ENCODE data around the gene RABGEF1.
"Not testable (repeated sequence)": the region's sequence is repeated elsewhere in the genome, so short reads cannot be mapped to it uniquely, and the experiment has no call there.

The RABGEF1 gene

DNA sequence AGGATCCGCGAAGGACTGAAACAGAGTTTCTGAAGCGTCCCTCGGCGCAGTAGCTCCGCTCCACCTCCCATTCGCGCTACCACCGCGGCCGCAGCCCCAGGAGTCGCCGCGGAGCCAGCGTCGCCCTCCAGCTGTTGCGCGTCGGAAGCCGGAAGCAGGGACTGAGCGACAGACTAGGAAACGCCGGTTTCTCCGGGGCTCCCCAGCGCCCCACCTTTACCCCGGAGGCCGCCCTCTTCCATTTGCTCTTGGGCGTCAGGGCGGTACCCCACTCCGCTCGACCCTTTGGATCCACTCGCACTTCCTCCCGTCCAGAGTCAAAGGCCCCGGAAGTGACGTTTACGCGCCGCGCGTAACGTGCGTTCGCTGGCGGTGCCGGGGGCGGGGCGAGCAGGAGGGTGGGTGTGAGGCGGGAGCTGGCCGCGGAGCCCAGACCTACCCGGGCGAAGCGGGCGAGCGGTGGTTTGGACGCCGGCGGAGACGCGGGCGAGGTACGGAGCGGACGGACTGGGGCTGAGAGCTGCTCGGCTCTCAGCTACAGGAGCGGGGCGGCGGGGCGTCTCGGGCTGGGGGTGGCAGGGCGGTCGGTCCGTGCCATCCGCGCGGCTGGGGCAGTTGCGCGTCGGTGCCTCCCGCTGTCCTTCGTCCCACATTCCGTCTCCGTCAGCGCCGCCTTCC is at the start of gene RABGEF1:
Gene RABGEF1, plus strand, starts transcription at position 432 of the 678 bp plus-strand sequence. CDS start 31,167 bp downstream, outside the sequence.
- Mint-ChIP-seq H3K4me3 (peak within 1 kb of the TSS; percentile 94), H3K4me1 (peaks cover 32% of the 10 kb centered on the region), H3K36me3 (peaks cover 53% of the 10 kb centered on the region), H3K27ac (peak within 1 kb of the TSS; percentile 97), H3K9me3 (peaks cover 10% of the 10 kb centered on the region)
- ATAC-seq (peak; percentile 95), DNase-seq (ENCODE audit: low spot score in 2 of 2) (peak; percentile 91 to 98)

DNA sequence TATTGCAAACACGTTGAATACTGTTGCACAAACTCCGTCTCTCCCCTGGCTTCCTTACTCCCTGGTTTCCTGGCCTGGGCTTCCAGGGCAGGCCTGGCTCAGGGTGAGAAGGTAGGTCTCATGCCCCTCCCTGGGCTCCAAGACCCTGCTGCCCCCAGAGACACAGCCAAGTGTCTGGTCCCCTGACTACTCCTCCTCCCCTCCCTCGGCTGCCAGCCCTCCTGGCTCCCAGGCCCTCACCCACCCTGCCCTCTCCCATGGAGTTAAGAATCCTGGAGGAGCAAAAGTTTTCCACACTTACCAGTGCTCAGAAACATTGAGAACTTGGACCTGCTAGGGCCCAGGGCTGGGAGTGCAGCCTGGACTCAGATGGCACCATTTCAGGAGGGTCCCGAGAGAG is 47.2 kb upstream of the RABGEF1 start:
- Mint-ChIP-seq H3K36me3 (peaks cover 16% of the 10 kb centered on the region), H3K4me1 (peaks cover 8% of the 10 kb centered on the region), H3K9me3 (no peaks in the 10 kb centered on the region), H3K4me3 (no peak overlapping the region), H3K27ac (no peak overlapping the region)
- ATAC-seq (no peak), DNase-seq (ENCODE audit: low spot score in 2 of 2) (no peak)

DNA sequence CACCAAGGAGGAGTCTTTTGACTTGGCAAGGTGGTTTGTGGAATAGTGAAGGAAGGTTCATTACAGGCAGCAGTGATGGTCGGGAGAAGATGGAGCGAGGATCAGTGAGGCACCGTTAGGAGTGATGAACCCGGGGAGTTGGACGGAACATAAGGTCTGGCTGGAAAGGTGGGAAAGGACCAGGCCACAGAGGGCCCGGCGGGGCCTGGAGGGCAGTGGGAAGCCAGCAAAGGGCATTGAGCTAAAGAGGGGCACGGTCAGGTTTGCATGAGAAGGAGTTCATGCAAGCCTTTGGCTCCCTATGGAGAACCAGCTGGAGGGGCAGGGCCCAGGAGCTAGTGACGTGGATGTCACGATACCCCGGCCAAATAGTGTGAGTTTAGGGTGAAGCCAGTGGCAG is 46.2 kb upstream of the RABGEF1 start:
- Mint-ChIP-seq H3K4me1 (peaks cover 8% of the 10 kb centered on the region), H3K9me3 (no peaks in the 10 kb centered on the region), H3K4me3 (no peak overlapping the region), H3K27ac (no peak overlapping the region), H3K36me3 (peaks cover 16% of the 10 kb centered on the region)
- ATAC-seq (no peak), DNase-seq (ENCODE audit: low spot score in 2 of 2) (no peak)

DNA sequence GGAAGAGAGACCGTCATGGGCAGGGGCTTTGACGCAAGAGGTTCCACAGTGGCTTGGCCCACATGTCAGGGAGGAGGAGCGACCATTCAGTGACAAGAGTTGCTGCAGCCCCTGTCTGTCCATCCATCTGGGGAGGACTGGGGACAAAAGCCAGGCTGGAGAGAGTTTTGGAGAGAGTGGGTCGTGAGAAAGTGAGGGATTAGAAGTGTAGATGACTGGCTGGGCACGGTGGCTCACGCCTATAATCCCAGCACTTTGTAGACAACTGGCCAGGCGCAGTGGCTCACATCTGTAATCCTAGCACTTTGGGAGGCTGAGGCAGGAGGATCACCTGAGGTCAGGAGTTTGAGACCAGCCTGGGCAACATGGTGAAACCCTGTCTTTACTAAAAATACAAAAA is 45.1 kb upstream of the RABGEF1 start:
- ATAC-seq; H3K27ac Mint-ChIP-seq; DNase-seq (ENCODE audit: low spot score in 2 of 2); H3K9me3 Mint-ChIP-seq; H3K4me1 Mint-ChIP-seq; H3K4me3 Mint-ChIP-seq: not testable (repeated sequence)
- H3K36me3 Mint-ChIP-seq = peaks cover 16% of the 10 kb centered on the region

DNA sequence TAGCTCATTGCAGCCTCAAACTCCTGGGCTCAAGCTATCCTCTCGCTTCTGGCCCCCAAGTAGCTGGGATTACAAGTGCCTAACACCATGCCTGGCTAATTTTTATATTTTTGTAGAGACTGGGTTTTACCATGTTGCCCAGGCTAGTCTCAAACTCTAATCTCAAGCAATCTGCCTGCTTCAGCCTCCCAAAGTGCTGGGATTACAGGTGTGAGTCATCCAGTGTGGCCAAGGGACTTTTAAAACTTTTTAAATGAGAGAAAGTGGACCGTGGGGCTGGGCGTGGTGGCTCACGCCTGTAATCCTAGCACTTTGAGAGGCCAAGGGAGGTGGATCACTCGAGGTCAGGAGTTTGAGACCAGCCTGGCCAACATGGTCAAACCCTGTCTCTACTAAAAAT is 44.4 kb upstream of the RABGEF1 start:
- H3K27ac Mint-ChIP-seq; ATAC-seq; H3K9me3 Mint-ChIP-seq; H3K4me1 Mint-ChIP-seq; H3K4me3 Mint-ChIP-seq; DNase-seq (ENCODE audit: low spot score in 2 of 2): not testable (repeated sequence)
- peaks cover 16% of the 10 kb centered on the region for H3K36me3 Mint-ChIP-seq

DNA sequence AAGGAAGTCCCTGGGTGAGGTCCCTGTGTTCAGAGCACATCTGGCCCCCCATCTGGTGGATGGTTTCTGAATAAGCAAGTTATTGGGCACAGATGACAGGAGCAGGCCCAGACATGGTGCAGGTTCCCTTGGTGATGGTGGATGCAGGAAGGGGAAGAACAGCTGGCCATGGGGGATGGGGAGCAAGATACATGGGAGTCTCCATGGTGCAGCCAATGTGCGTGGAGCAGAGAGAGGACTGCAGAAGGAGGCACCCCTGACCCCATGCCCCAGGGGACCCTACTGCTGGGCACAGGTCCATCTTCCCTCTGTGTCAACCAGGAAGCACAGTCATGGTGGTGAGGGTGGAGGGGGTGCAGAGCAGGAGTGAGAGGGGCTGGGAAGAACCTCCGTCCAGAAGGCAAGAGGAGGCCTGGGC is 43.8 kb upstream of the RABGEF1 start:
- no peak for DNase-seq (ENCODE audit: low spot score in 2 of 2)
- H3K4me3 Mint-ChIP-seq = no peak overlapping the region
- no peaks in the 10 kb centered on the region for H3K9me3 Mint-ChIP-seq
- peaks cover 16% of the 10 kb centered on the region for H3K36me3 Mint-ChIP-seq
- H3K4me1 Mint-ChIP-seq = peaks cover 8% of the 10 kb centered on the region
- no peak overlapping the region for H3K27ac Mint-ChIP-seq
- ATAC-seq = peak; percentile 29

DNA sequence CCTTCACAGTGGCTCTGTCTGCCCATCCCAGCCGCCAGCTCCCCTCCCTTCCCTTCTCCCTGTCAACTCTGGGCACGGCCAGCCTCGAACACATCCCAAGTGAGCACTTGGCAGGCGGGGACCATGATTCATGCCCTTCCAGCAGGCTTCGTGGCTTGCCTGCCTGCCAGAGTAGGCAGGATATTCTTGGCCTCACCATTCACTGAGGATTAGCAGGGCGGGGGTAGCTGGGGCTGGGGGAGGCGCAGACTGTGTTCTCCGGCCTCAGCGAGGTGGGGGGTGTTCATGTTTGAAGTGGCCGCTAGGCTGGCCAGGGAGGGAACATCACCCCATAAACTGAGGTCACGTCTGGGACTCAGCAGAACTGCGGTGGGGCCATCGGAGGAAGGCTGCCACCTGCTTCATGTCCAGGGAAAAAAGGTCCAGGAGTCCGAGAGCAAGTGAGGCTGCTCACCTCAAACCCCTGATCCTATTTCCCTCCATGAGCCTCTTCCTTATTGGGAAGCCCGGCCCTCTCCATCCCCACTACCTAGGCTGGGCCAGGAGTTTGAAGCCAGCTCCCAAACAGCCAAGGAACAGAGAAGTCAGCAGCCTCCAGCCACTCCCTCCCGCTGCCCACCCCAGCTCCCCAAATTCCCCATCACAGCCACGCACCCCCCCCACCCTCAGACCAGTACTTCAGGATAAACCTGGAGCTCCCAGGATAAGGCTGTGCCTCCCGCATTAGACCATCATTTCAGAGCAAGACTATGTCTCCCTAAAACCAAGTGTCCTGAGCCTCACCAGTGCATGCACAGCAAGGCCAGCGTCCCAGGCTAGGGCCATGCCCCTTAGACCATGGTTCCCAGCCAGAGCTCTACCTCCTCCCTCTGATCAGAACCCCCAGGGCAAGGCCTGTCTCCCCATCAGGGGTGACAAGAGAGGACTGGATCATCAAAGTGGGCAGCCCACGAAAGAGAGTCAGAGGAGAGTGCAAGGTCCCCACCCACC is 42.8 kb upstream of the RABGEF1 start:
- peaks cover 16% of the 10 kb centered on the region for H3K36me3 Mint-ChIP-seq
- no peaks in the 10 kb centered on the region for H3K9me3 Mint-ChIP-seq
- ATAC-seq (peak; percentile 37), DNase-seq (ENCODE audit: low spot score in 2 of 2) (no peak)
- peak overlapping the region; percentile 61 for H3K27ac Mint-ChIP-seq
- H3K4me1 Mint-ChIP-seq = peaks cover 8% of the 10 kb centered on the region
- H3K4me3 Mint-ChIP-seq = no peak overlapping the region

DNA sequence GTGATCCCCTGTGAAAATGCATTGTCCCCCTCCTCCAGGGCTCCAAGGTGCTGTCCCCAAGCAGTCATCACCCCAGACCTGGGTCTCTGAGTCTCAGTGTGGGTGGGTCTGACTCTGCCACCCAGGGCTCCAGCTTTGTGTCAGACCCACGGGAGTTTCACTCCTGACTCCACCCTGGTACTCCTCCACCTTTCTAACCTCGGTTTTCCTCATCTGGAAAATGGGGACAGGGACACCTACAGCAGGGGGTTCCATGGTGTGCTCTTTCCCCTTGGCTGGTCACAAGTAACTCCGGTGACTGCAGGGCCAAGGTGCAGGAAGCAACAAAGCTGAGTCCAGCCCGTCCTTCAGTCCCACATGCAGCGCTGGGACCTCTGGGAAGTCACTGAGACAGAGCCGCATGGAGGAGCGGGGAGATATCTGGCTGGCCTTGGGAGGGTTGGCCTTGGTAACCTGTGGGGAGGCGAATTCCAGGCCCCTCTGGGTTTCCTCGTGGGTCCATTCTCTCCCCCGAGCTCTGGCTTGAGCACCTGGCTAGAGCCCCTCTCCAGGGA is 41.8 kb upstream of the RABGEF1 start:
- Mint-ChIP-seq H3K36me3 (peaks cover 13% of the 10 kb centered on the region), H3K4me3 (no peak overlapping the region), H3K9me3 (no peaks in the 10 kb centered on the region), H3K27ac (peak overlapping the region; percentile 61), H3K4me1 (peaks cover 8% of the 10 kb centered on the region)
- DNase-seq (ENCODE audit: low spot score in 2 of 2) = no peak
- no peak for ATAC-seq

DNA sequence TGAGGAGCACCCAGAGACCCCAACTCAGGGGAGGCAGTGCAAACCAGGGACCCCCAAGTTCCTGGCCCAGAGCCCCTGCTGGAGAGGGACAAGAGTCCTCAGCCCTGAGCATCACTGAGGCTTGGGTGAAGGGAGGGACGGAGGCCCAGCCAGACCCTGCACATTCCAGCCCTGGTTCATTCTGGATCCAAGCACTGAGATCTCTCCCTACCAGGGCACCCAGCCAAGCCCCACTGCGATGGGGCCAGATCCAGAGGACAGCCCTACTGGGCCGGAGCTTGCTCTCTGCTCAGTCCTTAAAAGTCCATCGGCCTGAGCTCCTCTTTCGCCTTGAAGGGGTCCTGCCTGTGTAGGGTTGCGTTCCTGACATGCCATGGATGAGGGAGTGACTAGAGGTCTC is 40.5 kb upstream of the RABGEF1 start:
- no peak for ATAC-seq
- peaks cover 6% of the 10 kb centered on the region for H3K36me3 Mint-ChIP-seq
- no peak for DNase-seq (ENCODE audit: low spot score in 2 of 2)
- no peak overlapping the region for H3K27ac Mint-ChIP-seq
- H3K4me1 Mint-ChIP-seq = no peaks in the 10 kb centered on the region
- H3K9me3 Mint-ChIP-seq = no peaks in the 10 kb centered on the region
- H3K4me3 Mint-ChIP-seq = no peak overlapping the region

DNA sequence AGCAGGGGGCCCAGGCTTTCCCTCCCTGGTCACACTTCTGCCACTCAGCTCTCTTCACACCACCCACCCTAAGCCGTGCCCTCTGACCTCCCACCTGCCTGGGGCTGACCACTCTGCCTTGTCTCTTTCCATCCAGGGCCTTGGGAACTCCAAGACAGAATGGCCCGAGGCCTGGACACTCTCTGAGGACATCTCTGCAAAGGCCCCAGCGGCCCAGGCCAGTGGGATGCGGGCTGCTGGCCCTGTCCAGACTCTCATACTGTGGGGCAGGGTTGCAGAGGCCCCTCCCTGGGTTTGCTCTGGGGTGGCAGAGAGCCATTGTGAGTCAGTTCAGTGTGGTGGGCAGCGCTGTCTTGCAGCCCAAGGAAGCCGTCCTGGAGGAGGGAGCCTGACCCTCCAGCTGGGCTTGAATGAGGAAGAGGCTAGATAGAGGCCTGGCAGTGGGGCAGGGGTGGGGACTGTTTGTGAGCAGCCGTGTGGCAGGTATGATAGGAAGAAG is 39.9 kb upstream of the RABGEF1 start:
- H3K27ac Mint-ChIP-seq = no peak overlapping the region
- no peaks in the 10 kb centered on the region for H3K4me1 Mint-ChIP-seq
- ATAC-seq (no peak), DNase-seq (ENCODE audit: low spot score in 2 of 2) (no peak)
- no peaks in the 10 kb centered on the region for H3K9me3 Mint-ChIP-seq
- H3K4me3 Mint-ChIP-seq = no peak overlapping the region
- no peaks in the 10 kb centered on the region for H3K36me3 Mint-ChIP-seq

DNA sequence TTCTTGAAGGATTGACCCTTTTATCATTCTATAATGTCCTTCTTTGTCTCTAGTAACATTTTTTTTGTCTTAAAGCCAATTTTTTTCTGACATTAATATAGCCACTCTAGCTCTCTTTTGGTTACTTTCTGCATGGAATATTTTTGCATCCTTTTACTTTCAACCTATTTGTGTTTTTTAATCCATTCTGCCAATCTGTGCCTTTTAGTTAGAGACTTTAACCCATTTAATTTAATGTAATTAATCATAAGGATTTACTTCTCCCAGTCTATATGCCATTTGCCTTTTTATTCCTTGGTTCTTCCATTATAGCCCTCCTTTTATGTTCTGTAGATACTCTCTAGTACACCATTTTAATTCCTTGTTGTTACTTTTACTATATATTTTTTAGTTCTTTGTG is 32.7 kb upstream of the RABGEF1 start:
- H3K36me3 Mint-ChIP-seq = peaks cover 5% of the 10 kb centered on the region
- DNase-seq (ENCODE audit: low spot score in 2 of 2) = no peak
- no peak for ATAC-seq
- H3K27ac Mint-ChIP-seq = no peak overlapping the region
- no peaks in the 10 kb centered on the region for H3K4me1 Mint-ChIP-seq
- H3K9me3 Mint-ChIP-seq = no peaks in the 10 kb centered on the region
- H3K4me3 Mint-ChIP-seq = no peak overlapping the region

DNA sequence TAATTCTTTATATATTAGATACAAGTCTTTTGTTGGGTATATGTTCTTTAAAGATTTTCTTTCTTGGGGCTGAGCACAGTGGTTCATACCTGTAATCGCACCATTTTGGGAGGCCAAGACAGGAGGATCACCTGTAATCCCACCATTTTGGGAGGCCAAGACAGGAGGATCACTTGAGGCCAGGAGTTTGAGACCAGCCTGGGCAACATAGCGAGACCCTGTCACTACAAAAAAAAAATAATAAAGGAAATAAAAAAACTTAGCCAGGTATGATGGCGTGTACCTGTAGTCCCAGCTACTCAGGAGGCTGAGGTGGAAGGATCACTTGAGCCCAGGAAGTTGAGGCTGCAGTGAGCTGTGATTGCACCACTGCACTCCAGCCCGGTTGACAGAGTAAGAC is 29.8 kb upstream of the RABGEF1 start:
- peaks cover 24% of the 10 kb centered on the region for H3K36me3 Mint-ChIP-seq
- H3K9me3 Mint-ChIP-seq; H3K4me3 Mint-ChIP-seq; H3K27ac Mint-ChIP-seq; ATAC-seq; DNase-seq (ENCODE audit: low spot score in 2 of 2); H3K4me1 Mint-ChIP-seq: not testable (repeated sequence)

DNA sequence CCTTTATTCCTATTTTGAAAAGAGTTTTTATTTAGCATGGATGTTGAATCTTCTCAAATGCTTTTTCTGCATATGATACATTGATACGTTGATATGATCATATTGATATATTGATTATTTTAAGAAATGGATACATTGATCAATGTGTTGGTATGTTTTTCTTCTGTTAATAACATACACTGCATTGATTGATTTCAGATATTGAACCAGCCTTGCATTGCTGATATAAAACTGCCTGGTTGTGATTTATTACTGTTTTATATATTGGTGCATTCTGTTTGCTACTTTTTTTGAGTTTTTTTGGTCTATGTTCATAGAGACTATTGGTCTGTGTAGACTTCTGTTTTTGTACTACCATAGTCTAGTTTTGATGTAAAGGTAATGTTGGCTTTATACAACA is 26.8 kb upstream of the RABGEF1 start:
- DNase-seq (ENCODE audit: low spot score in 2 of 2) = no peak
- H3K4me3 Mint-ChIP-seq = no peak overlapping the region
- peaks cover 2% of the 10 kb centered on the region for H3K9me3 Mint-ChIP-seq
- no peak for ATAC-seq
- H3K27ac Mint-ChIP-seq = no peak overlapping the region
- no peaks in the 10 kb centered on the region for H3K4me1 Mint-ChIP-seq
- H3K36me3 Mint-ChIP-seq = peaks cover 26% of the 10 kb centered on the region

DNA sequence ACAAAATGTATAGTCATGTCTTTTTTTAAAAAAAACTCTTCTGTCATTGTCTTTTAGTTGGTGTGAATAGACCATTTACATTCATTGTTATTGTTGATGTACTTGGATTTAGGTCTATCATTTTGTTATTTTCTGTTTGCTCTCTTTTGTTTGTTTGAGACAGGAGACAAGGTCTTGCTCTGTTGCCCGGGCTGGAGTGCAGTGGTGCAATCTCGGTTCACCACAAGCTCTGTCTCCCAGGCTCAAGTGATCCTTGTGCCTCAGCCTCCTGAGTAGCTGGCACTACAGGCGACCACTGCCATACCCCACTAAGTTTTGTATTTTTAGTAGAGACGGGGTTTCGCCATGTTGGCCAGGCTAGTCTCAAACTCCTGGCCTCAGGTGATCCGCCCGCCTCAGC is 23.9 kb upstream of the RABGEF1 start:
- not testable (repeated sequence) for H3K4me3 Mint-ChIP-seq; H3K9me3 Mint-ChIP-seq; ATAC-seq; DNase-seq (ENCODE audit: low spot score in 2 of 2); H3K27ac Mint-ChIP-seq; H3K4me1 Mint-ChIP-seq
- peaks cover 26% of the 10 kb centered on the region for H3K36me3 Mint-ChIP-seq

DNA sequence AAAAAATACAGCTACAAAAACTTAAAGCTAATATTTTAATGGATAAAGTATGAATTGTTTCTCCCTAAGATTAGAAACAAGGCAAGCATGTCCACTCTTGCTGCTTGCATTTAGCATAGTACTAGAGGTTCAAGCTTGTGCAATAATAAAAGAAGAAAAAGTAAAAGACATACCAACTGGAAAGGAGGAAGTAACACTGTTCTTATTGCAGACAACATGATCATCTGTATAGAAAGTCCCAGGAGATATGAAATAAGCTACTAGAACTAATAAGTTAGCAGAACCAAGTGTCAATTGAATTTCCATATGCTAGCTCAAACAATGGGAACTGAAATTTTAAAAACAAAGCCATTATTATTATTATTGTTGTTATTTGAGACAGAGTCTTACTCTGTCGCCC is 20.0 kb upstream of the RABGEF1 start:
- peaks cover 12% of the 10 kb centered on the region for H3K9me3 Mint-ChIP-seq
- no peaks in the 10 kb centered on the region for H3K4me1 Mint-ChIP-seq
- no peak for ATAC-seq
- H3K36me3 Mint-ChIP-seq = peaks cover 4% of the 10 kb centered on the region
- H3K27ac Mint-ChIP-seq = no peak overlapping the region
- H3K4me3 Mint-ChIP-seq = no peak overlapping the region
- DNase-seq (ENCODE audit: low spot score in 2 of 2) = no peak

Measured in stimulated activated effector memory CD8-positive, alpha-beta T cell treated with anti-CD3 and anti-CD28 coated beads, Interleukin-12 subunit alpha, Interleukin-12 subunit beta, amount 100 ng/mL, for 72 hours (primary cell).